ENCODE results near the gene STARD3.

Gene STARD3

DNA sequence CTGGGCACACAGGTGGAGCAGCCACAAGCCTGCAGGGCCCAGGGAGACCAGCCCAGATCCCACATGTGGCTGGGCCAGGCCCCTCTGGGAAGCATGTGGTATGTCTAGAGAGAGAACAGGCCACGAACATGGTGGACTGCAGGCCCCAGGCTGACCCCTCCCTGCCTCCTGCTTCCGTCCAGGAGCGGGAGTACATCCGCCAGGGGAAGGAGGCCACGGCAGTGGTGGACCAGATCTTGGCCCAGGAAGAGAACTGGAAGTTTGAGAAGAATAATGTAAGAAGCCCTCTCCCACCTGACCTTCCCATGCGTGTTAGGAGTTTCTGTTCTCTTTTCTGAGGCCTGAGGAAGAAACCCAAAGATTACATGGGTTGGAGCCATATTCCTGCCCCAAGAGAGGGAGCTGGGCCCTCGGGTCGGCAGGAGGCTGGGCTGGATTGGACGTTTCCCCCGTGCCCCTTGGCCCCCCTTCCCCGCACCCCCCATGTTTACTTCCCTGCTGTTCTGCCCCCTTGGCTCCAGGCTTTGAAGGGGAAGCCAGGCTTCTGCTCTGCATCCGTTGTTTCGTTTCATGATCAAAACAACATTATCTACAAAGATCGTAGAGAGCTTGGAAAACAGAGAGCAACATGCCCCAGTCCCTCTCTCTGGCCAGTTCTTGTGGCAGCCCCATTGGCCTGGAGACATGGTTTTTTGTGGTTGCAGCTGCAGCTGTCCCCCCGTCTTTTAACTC lies 22.5 kb downstream of the STARD3 start:
- H3K9me3 ChIP-seq (ENCODE audit: low read length), result no peaks in the 10 kb centered on the region
- no peaks in the 10 kb centered on the region for H3K79me2 ChIP-seq (ENCODE audit: insufficient read depth, low read length)
- H3F3A ChIP-seq (ENCODE audit: insufficient read depth, low read length), result no peaks in the 10 kb centered on the region
- no peak overlapping the region for H3K9ac ChIP-seq (ENCODE audit: low read length)
- H3K4me3 ChIP-seq (ENCODE audit: low read depth, low read length, poor library complexity, severe bottlenecking), result no peak overlapping the region
- peaks cover 27% of the 10 kb centered on the region; the same call in 1 of the 2 replicates for H3K36me3 ChIP-seq (ENCODE audit: insufficient read depth, low read length)
- TF ChIP-seq EZH2 (IDR thresholded peaks at IDR 0.05; ENCODE audit: borderline replicate concordance, low read length), result no peak
- TF ChIP-seq, protein P1, sequence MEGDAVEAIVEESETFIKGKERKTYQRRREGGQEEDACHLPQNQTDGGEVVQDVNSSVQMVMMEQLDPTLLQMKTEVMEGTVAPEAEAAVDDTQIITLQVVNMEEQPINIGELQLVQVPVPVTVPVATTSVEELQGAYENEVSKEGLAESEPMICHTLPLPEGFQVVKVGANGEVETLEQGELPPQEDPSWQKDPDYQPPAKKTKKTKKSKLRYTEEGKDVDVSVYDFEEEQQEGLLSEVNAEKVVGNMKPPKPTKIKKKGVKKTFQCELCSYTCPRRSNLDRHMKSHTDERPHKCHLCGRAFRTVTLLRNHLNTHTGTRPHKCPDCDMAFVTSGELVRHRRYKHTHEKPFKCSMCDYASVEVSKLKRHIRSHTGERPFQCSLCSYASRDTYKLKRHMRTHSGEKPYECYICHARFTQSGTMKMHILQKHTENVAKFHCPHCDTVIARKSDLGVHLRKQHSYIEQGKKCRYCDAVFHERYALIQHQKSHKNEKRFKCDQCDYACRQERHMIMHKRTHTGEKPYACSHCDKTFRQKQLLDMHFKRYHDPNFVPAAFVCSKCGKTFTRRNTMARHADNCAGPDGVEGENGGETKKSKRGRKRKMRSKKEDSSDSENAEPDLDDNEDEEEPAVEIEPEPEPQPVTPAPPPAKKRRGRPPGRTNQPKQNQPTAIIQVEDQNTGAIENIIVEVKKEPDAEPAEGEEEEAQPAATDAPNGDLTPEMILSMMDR (IDR thresholded peaks at IDR 0.05; ENCODE audit: low read length), result no peak
- no peak overlapping the region for H3K27ac ChIP-seq (ENCODE audit: low read depth, low read length, poor library complexity, severe bottlenecking)
- H3K9me2 ChIP-seq (ENCODE audit: low read depth, low read length), result no peaks in the 10 kb centered on the region
- H4K20me1 ChIP-seq (ENCODE audit: insufficient read depth, low read length), result no peaks in the 10 kb centered on the region
- no peak overlapping the region for H2AFZ ChIP-seq (ENCODE audit: low read length)
- no peaks in the 10 kb centered on the region for H3K27me3 ChIP-seq (ENCODE audit: insufficient read depth, low read length)
- H3K4me2 ChIP-seq (ENCODE audit: low read length), result no peak overlapping the region
- H3K4me1 ChIP-seq (ENCODE audit: insufficient read depth, low read length, severe bottlenecking), result peaks cover 5% of the 10 kb centered on the region

DNA sequence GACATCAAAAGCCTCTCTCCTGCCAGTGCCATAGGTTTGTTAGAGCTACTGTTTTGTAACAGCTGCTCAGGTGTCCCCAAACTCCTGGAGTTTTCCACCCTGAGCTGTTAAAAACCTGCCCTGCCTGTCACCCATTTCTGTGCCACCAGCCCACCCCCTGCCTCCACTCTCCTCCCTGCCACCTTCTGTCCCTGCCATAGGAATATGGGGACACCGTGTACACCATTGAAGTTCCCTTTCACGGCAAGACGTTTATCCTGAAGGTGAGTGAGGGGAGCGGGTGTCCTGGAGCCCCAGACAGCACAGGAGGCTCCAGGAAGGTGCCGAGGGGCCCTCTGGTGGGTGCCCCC lies 23.0 kb downstream of the STARD3 start:
- H3K9ac ChIP-seq (ENCODE audit: low read length), result no peak overlapping the region
- no peak overlapping the region for H3K27ac ChIP-seq (ENCODE audit: low read depth, low read length, poor library complexity, severe bottlenecking)
- H3K9me3 ChIP-seq (ENCODE audit: low read length), result no peaks in the 10 kb centered on the region
- no peaks in the 10 kb centered on the region for H3K79me2 ChIP-seq (ENCODE audit: insufficient read depth, low read length)
- no peak overlapping the region for H3K4me2 ChIP-seq (ENCODE audit: low read length)
- peaks cover 27% of the 10 kb centered on the region; the same call in 1 of the 2 replicates for H3K36me3 ChIP-seq (ENCODE audit: insufficient read depth, low read length)
- no peaks in the 10 kb centered on the region for H3K9me2 ChIP-seq (ENCODE audit: low read depth, low read length)
- no peak for TF ChIP-seq EZH2 (IDR thresholded peaks at IDR 0.05; ENCODE audit: borderline replicate concordance, low read length)
- TF ChIP-seq, protein P1 (IDR thresholded peaks at IDR 0.05; ENCODE audit: low read length), result no peak
- H3K27me3 ChIP-seq (ENCODE audit: insufficient read depth, low read length), result no peaks in the 10 kb centered on the region
- H4K20me1 ChIP-seq (ENCODE audit: insufficient read depth, low read length), result no peaks in the 10 kb centered on the region
- H3K4me1 ChIP-seq (ENCODE audit: insufficient read depth, low read length, severe bottlenecking), result peaks cover 5% of the 10 kb centered on the region
- no peak overlapping the region for H2AFZ ChIP-seq (ENCODE audit: low read length)
- H3F3A ChIP-seq (ENCODE audit: insufficient read depth, low read length), result no peaks in the 10 kb centered on the region
- no peak overlapping the region for H3K4me3 ChIP-seq (ENCODE audit: low read depth, low read length, poor library complexity, severe bottlenecking)

DNA sequence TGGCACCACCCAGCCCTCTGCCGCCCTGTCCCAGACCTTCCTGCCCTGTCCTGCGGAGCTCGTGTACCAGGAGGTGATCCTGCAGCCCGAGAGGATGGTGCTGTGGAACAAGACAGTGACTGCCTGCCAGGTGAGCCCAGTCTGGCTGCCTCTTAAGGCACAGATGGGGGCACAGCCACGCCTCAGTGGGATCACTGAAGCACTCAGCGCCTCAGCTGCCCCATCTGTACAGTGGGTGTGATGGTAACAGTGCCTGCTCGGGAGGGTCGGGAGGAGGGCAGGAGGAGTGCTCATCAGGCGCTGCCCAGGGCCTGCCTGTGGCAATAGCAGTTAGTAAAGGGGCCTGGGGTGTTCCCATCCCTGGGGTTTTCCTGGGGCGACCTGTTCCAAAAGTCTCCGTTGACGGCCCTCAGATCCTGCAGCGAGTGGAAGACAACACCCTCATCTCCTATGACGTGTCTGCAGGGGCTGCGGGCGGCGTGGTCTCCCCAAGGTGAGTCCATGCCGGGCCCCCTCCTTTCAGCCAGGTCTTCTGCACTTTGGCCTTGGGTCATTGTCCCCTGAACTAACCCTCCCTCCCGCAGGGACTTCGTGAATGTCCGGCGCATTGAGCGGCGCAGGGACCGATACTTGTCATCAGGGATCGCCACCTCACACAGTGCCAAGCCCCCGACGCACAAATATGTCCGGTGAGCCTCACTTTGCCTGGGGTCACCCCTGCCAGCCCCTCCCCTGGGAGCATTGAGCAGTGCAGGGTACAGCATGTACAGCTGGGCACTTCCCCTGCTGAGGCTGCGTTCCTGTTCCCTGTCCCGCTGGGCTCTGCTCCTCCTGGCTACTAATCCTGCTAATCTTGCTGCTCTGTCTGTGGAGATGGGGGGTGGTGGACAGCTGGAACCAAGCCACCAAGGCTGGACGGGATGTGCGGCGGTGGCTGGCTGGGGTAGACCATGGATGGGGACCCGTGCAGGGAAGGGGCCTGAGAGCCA lies 23.7 kb downstream of the STARD3 start:
- H3K4me3 ChIP-seq (ENCODE audit: low read depth, low read length, poor library complexity, severe bottlenecking), result no peak overlapping the region
- no peaks in the 10 kb centered on the region for H3K9me2 ChIP-seq (ENCODE audit: low read depth, low read length)
- no peak overlapping the region for H3K4me2 ChIP-seq (ENCODE audit: low read length)
- H3K4me1 ChIP-seq (ENCODE audit: insufficient read depth, low read length, severe bottlenecking), result peaks cover 5% of the 10 kb centered on the region
- H3F3A ChIP-seq (ENCODE audit: insufficient read depth, low read length), result no peaks in the 10 kb centered on the region
- peaks cover 27% of the 10 kb centered on the region; the same call in 1 of the 2 replicates for H3K36me3 ChIP-seq (ENCODE audit: insufficient read depth, low read length)
- H3K27ac ChIP-seq (ENCODE audit: low read depth, low read length, poor library complexity, severe bottlenecking), result no peak overlapping the region
- TF ChIP-seq EZH2 (IDR thresholded peaks at IDR 0.05; ENCODE audit: borderline replicate concordance, low read length), result no peak
- TF ChIP-seq, protein P1 (IDR thresholded peaks at IDR 0.05; ENCODE audit: low read length), result no peak
- H2AFZ ChIP-seq (ENCODE audit: low read length), result no peak overlapping the region
- H4K20me1 ChIP-seq (ENCODE audit: insufficient read depth, low read length), result no peaks in the 10 kb centered on the region
- no peaks in the 10 kb centered on the region for H3K79me2 ChIP-seq (ENCODE audit: insufficient read depth, low read length)
- no peak overlapping the region for H3K9ac ChIP-seq (ENCODE audit: low read length)
- H3K9me3 ChIP-seq (ENCODE audit: low read length), result no peaks in the 10 kb centered on the region
- H3K27me3 ChIP-seq (ENCODE audit: insufficient read depth, low read length), result no peaks in the 10 kb centered on the region
